GM19372 (cell line): ENCODE measurements around the gene TMEM132D.

Experiments
- ATAC-seq: cut with Tn5 transposase; IDR thresholded peaks from one replicate; pipeline ENCODE4 v1.9.1; 2021; ENCODE audit warnings: mild to moderate bottlenecking, low read depth, moderate library complexity; ENCODE audit not compliant: unreplicated experiment

Gene TMEM132D

DNA sequence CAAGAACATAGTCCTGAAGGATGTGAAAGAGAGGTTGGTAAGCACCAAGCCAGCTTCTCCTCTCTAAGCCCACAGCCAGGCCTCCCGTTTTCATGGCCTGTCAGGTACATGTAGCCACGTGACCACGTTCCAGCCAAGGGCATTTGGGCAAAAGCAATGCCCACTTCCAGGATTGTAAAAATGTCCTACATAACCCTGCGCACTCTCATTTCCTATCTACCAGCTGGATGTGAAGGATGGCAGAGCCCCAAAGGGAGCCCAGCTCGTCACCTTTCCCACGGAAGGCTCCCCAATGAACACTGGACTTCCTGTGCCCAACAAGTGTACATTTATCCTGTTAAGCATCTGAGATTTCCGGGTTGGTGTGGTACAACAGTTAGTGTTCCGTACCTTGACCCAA, 231.7 kb downstream of the TMEM132D start:
- ATAC-seq: no peak

DNA sequence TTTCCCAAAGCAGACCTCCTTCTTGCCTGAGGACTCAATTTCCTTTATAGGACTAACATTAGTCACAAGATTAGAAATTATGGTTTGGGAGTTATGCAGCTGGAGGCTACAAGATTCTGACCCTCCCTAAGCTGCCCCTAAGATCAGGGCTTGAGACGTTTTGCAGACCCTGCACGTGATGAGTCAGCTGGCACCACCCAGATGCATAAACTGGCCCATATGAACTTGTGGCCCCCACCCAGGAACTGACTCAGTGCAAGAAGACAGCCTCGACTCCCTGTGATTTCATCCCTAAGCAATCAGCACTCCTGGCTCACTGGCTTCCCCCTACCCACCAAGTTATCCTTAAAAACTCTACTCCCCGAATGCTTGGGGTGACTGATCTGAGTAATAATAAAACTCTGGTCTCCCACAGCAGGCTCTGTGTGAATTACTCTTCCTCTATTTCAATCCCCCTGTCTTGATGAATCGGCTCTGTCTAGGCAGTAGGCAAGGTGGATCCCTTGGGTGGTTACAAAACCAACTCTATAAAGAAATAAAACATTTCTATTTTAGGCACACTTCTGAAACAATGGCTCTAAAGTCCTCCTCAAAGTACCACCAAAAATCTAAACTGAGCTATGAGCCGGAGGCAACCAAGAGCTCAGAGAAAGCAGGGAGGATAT, 233.4 kb downstream of the TMEM132D start:
- ATAC-seq: no peak

- ATAC-seq: no peak
Observed at GRCh38 chr12:129665414-129665813, 238.4 kb downstream of the TMEM132D start.

- no peak for ATAC-seq
Observed at GRCh38 chr12:129662234-129662633, 241.6 kb downstream of the TMEM132D start.

DNA sequence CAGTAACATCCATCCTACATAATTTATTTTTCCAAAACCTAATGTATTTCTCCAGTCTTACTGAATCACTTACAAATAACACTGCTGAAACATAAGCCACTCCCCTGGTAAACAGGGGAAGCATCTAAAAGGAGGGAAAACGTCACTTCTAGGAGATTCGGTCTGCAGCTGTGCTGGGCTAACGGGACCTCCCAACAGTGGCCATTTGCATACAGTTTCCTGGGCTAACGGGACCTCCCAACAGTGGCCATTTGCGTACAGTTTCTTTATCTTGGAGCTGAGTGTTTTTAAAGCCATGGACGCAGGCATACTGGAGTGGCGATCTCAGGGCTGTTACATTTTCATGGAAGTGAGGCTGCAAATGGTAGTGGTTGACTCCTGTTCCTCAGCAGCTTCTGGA, 242.9 kb downstream of the TMEM132D start:
- ATAC-seq: no peak

GRCh38 chr12:129659961-129660622, 243.7 kb downstream of the TMEM132D start:
- ATAC-seq: no peak

DNA sequence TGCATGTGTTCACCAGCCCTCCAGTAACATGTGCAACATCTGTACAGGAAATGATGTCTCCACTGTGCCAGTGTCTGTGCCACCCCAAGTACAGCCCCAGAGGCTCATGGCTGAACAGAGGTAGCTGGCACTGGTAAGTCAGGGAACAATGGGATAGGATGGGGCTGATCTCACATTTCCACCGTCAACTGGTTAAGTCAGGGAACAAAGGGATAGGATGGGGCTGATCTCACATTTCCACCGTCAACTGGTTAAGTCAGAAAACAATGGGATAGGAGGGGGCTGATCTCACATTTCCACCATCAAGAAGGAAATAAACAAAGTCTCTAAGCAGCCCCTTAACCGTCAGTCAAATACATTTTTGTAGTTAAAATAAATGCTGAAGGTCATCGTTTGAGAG, 246.6 kb downstream of the TMEM132D start:
- ATAC-seq: no peak

- ATAC-seq: no peak
Observed at GRCh38 chr12:129651951-129652350, 251.9 kb downstream of the TMEM132D start.

DNA sequence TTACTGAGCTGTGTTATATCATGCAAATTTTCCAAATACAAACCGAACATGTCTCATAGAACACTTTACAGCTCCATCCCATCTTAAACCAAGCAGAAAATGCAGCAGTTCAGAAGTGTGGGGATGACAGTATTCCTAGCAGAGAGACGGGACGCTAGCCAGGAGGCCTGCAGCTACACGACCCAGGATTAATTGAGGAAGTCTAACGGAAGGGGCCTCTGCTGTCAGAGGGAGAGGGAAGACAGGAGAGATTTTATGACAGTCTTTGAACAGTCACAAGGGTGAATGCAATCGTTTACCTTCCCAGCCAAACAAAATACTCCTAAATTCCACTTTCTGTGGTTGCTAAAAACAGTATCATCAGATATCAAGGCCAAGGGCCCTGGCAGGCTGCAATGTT, 261.9 kb downstream of the TMEM132D start:
- no peak for ATAC-seq

- no peak for ATAC-seq
Observed at GRCh38 chr12:129635021-129635685, 268.7 kb downstream of the TMEM132D start.

- no peak for ATAC-seq
Observed at GRCh38 chr12:129631316-129631715, 272.5 kb downstream of the TMEM132D start.

DNA sequence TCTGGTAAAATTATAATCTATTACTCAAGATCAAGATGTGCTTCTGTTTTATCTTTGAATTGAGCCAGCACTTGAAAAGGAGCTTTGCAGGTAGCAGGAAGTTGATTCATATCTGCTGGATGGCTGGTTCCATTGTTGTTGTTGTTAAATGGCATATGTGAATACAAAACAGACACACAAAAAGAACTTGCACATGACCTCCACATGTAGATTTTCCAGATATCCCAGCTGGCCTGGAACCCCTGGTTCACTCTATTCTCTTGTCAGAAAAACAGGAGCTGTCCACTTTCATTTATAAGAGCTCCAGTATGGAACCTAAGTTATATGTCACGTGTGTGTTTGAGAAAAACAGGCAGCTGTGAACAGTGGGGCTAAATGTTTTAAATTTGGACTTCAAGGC, 273.9 kb downstream of the TMEM132D start:
- no peak for ATAC-seq

DNA sequence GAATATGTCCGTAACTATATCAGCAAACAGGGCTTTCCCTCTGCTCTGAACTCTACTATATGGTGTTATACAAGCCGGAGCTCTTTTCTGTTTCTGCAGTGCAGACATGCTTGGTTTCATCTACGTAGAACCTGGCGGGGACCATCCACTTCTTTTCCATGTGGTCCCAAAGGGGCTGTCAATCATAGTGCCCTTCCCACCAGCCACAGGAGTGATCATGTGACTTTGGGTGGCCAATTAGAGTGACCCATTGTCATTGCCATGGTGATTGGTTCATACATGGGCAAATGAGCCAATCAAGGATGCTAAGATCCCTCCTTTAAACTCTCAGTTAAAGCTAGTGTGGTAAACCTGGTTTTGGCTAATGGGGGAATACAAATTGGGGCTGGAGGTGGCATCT, 281.3 kb downstream of the TMEM132D start:
- no peak for ATAC-seq

- no peak for ATAC-seq
Observed at GRCh38 chr12:129619271-129619670, 284.6 kb downstream of the TMEM132D start.

- no peak for ATAC-seq
Observed at GRCh38 chr12:129617849-129618248, 286.0 kb downstream of the TMEM132D start.

- no peak for ATAC-seq
Observed at GRCh38 chr12:129615001-129615400, 288.8 kb downstream of the TMEM132D start.

- ATAC-seq: no peak
Observed at GRCh38 chr12:129614221-129614885, 289.5 kb downstream of the TMEM132D start.

GRCh38 chr12:129613314-129613713, 290.5 kb downstream of the TMEM132D start:
- ATAC-seq: no peak

DNA sequence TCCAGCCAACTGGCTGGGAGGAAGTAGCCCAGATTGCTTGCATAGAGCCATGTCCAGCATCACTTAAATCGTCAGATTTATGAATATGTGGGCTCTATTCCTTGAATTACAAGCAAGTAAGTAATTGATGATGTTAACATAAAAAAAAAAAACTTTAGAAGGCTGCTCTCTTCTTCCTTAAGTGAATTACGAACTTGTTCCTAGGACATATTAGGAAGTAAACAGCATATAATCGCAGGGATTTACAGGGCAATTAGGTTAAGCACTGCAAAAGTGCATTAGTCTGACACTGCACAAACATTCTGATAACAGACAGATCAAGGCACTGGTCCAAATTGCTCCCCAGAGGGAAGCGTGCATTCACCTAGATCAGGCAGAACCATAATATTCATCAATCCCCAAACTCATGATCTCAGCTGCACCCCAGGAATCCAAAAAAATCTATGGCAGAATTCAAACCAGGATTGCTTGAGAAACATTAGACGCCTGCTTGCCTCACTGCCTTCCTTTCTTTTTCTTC, 293.2 kb downstream of the TMEM132D start:
- no peak for ATAC-seq

DNA sequence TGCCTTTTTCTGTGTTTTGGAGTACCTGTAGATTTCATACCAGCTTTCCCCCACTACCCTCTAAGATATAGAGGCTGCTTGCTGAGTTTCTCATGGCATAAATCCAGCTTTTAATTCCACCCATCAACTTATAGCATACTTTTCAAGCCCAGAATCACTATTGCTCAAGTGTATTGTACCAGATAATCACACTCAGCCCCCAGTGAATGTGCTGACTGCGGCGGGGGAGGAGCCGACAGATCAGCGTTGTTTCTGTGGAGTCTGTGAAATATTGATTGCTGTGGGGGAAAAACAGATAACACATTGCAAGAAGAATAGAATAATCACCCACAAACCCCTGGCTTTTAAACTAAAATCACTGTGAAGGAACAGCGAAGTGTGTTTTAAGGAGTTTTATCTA, 296.1 kb downstream of the TMEM132D start:
- ATAC-seq: no peak

DNA sequence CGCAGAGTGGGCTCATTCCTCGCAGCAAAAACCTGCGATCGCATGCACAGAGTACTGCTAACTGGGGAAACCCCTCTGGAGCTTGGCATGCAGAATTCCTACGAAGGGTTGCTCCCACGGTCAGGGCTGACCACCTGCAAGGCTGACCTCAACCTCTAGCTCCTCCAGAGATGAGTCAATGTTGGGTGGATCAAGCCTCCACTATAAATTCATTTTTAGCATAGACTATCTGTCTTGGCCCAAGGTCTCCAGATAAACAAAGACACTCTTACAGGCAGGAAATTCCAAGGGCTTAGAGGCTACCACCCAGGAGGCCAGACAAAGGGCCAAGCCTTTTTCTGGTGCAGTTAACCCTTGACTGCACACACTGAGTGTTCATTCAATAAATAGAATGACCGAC, 296.5 kb downstream of the TMEM132D start:
- no peak for ATAC-seq
